GM10266 (cell line): ENCODE measurements around the gene SLC2A1.

Experiments
- DNase-seq: peaks from one replicate; pipeline ENCODE4 v3.0.0; 2012; ENCODE audit errors: extremely low spot score
- CTCF ChIP-seq: IDR thresholded peaks from 2 replicates; pipeline ENCODE4 v1.5.1; 2012; ENCODE audit warnings: mild to moderate bottlenecking, low read depth; ENCODE audit not compliant: control insufficient read depth, insufficient read depth; ENCODE audit errors: missing control alignments

Gene SLC2A1

DNA sequence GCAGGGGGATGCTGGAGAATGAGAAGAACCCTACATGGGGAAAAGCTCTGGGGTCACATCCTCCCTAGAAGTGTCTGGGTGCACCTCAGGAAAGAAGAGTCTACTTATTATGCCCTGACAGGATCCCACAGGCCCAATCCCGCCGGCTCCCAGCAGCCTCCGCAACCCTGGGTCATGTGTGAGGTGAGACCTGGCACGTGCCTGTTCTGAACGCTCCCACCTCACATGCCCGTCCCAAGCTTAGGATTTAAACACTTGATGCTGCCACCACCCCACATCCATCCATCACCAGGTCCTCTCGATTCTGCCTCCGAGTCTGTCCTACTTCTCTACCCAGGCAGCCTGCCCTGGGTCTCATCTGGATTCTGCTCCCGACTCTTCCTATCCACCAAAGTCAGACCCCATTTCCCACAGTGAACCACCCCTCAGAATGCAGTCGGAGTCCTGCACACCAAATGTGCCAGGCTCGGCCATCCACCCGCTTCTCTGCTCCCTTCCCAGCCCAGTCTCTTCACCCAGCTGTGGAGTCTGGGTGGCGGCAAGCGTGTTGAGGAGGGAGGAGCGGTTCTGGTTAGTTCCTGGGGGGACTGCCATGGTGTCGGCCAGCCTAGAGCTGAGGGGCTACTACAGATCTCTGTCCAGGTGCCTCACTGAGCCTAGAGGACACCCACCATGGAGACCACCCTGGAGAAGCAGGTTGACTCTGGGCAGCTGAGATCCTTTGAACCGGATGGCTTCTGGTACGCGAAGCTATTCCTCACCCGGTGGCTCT lies 23.9 kb downstream of the SLC2A1 start:
- no peak for DNase-seq
- TF ChIP-seq CTCF: no peak

DNA sequence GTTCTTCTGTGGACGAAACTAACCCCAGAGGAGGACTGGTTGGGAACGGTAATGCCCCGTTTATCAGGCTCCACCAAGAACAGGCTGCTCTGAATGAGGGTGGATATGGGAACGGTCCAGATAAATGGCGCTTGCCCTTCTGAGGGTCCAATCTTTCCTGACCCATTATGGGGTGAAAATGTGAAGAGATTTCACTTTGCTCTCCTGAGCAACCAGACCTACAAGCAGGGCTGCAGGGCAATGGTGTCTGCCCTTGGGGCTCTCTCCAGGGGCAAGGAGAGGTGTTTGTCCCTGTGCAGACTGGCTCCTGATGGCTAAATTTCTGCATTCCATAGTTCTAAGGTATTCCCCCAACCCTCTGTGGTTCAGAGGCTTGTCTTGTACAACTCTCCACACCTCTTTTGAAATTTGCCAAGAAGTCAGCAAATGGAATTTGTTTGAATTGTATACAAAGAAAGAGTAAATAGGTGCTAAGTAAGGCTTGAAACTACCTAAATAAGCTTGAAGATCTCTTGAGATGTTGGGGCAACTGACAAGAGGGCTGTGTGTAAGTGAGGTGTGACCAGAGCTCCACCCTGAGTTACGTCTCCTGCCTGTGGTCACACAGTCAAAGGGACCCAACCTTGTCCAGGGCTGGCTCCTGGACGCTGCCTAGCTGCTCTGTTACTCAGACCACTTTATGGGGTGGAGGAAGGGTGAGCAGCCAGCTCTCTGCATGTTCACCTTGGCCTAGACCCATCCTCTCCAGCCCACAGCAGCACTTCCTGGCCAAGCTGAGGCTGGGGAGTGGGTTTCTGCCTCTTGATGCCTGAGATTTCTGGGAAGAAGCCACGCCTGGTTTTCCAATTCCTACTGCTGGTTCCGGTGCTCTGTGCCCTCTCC lies 24.8 kb downstream of the SLC2A1 start:
- TF ChIP-seq CTCF: no peak
- no peak for DNase-seq

GRCh38 chr1:42933060-42933586 lies 25.5 kb downstream of the SLC2A1 start:
- TF ChIP-seq CTCF: no peak
- DNase-seq: no peak

- no peak for TF ChIP-seq CTCF
- DNase-seq: no peak
These were observed 26.2 kb downstream of the SLC2A1 start for GRCh38 chr1:42932442-42932941.

DNA sequence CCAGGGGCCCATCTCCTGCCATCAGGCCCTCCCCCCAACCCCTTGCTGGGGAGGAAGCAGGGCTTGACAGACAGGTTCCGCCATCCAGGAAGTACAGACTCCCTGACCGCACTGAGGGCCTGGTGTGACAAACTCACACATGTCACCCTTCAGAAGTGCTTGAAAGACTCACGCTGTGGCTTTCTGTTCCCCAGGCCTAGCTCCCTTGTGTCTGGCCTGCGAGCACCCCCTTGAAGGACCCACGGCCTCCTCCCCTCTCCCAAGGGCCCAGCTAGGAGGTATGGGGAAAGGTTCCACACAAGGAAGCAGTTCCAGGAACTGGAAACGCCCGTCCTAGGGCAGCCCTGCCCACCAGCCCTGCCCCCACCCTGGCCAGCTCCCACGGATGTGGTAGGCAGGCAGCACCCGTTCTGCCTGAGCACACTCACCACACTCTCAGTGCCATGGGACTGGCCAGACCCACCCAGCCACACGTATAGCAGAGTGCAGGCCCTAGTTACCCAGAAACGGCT lies 26.7 kb downstream of the SLC2A1 start:
- no peak for TF ChIP-seq CTCF
- DNase-seq: peak; percentile 85

DNA sequence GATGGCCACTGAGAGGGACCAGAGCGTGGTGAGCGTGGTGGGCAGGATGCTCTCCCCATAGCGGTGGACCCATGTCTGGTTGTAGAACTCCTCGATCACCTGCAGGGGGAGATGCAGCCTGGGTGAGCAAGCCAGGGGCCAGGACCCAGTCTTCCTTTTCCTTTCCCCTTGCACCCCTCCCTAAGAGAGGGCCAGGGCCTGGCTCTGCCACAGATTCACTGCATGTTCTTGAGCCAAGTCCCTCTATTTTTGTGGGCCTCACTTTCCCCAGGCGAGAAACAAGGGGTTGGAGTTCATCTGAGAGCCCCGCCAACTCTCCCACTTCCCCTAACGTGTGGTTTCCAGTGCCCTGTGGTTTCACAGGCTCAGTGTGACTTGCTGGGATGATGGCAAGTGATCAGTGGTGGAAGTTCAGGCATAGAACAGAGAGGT lies 27.5 kb downstream of the SLC2A1 start:
- DNase-seq: peak; percentile 67
- peak; percentile 47 for TF ChIP-seq CTCF
